IPS-18c (cell line): ENCODE results near the gene MTMR11.

Source experiments
- H3K4me3 ChIP-seq: 2 replicates; pipeline ENCODE4 v1.7.0; 2013; ENCODE audit warnings: low read depth, mild to moderate bottlenecking, low read length, moderate library complexity; ENCODE audit not compliant: insufficient read depth
- H3K9me3 ChIP-seq: one replicate; pipeline ENCODE4 v1.6.1; 2013; ENCODE audit warnings: mild to moderate bottlenecking, low read length, moderate library complexity; ENCODE audit not compliant: control insufficient read depth, insufficient read depth

MTMR11 gene

GRCh38 chr1:149885339-149886120 lies 51.1 kb downstream of the MTMR11 start:
- Histone ChIP-seq H3K4me3 (peak overlapping the region; percentile 72), H3K9me3 (no peaks in the 10 kb centered on the region)

- Histone ChIP-seq H3K4me3 (peak overlapping the region; percentile 72), H3K9me3 (no peaks in the 10 kb centered on the region)
Observed at GRCh38 chr1:149884433-149885338, 52.0 kb downstream of the MTMR11 start.

- H3K4me3 ChIP-seq, result no peak overlapping the region
- H3K9me3 ChIP-seq, result no peaks in the 10 kb centered on the region
Observed at GRCh38 chr1:149883598-149884247, 53.0 kb downstream of the MTMR11 start.

DNA sequence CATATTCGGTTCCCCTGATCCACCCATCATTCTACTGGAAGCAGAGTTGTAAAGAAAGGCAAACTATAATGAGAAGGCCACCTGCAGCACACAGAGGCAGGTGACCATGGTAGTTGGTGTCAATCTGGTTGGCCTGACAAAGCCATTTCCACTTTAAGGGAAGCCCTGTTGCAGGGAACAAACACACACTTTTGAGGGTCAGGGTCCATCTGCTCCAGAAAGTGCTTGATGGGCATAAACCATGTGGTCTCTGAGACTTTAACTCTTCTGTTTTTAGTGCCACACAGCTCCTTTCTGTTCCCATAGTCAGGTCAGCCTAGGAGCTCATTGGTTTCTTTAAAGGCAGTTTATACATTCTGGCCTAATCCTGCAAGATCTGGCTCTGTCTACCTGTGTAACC lies 54.8 kb downstream of the MTMR11 start:
- Histone ChIP-seq H3K9me3 (no peaks in the 10 kb centered on the region), H3K4me3 (no peak overlapping the region)

DNA sequence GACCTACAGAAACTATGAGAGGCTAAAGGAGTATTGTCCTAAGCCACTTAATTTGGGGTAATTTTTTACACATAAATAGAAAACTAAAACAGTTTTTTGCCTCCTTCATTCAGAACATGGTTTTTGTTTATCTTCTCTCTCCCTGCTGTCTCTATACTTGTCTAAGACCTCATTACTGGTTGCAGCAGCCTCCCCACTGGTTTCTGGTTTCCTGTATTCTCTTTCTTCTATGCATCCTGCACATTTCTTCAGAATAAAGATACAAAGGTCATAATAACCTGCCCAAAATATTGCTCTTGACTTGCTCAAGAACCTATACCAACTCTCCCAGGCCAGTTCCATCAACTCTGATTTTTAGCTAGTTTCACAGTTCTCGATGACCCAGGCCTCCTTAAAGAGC lies 57.1 kb downstream of the MTMR11 start:
- no peak overlapping the region for H3K4me3 ChIP-seq
- H3K9me3 ChIP-seq, result no peaks in the 10 kb centered on the region
